Adipocyte (in vitro differentiated cells): ENCODE results near the gene ITPR2.
"Not testable (repeated sequence)": the region's sequence is repeated elsewhere in the genome, so short reads cannot be mapped to it uniquely, and the experiment has no call there.

ENCODE experiments used
- DNase-seq: peaks from one replicate; pipeline ENCODE4 v3.0.0-alpha.2; 2015; ENCODE audit warnings: low read depth
- H3K27me3 ChIP-seq: replicated peaks from 2 replicates; pipeline ENCODE4 v1.7.0; 2013; ENCODE audit warnings: mild to moderate bottlenecking, low read length, moderate library complexity; ENCODE audit not compliant: control insufficient read depth, insufficient read depth
- H3K36me3 ChIP-seq: 2 replicates; pipeline ENCODE4 v1.7.0; 2013; ENCODE audit warnings: low read length, mild to moderate bottlenecking, moderate library complexity; ENCODE audit not compliant: control insufficient read depth, insufficient read depth, severe bottlenecking
- H3K4me1 ChIP-seq: 2 replicates; pipeline ENCODE4 v1.7.0; 2013; ENCODE audit warnings: mild to moderate bottlenecking, low read length, moderate library complexity; ENCODE audit not compliant: control insufficient read depth, insufficient read depth
- H3K4me3 ChIP-seq: 2 replicates; pipeline ENCODE4 v1.7.0; 2013; ENCODE audit warnings: mild to moderate bottlenecking, low read length, moderate library complexity
- H3K9ac ChIP-seq: 2 replicates; pipeline ENCODE4 v1.7.0; 2013; ENCODE audit warnings: mild to moderate bottlenecking, low read length, moderate library complexity
- H3K9me3 ChIP-seq: 2 replicates; pipeline ENCODE4 v1.7.0; 2013; ENCODE audit warnings: mild to moderate bottlenecking, low read length, moderate library complexity; ENCODE audit not compliant: control insufficient read depth

The ITPR2 gene

DNA sequence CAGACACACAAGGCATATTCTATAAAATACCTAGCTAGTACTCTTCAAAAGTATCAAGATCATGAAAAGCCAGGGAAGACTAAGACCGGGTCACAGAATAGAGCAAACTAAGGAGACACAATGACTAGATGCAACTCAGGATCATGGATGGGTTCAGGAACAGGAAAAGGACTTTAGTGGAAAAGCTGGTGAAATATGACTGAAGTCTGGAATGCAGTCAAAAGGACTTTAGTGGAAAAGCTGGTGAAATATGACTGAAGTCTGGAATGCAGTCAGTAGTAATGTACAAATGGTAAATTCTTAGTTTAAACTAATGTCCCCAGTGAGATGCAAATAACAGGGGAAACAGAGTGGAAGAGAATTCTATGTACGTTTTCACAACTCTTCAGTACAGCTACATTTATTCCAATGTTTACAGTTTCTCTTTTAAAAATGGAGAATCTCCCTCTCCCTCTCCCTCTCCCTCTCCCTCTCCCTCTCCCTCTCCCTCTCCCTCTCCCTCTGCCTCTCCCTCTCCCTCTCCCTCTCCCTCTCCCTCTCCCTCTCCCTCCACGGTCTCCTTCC, 49.1 kb downstream of the ITPR2 start:
- not testable (repeated sequence) for H3K9ac ChIP-seq, DNase-seq, H3K4me3 ChIP-seq, H3K9me3 ChIP-seq, H3K27me3 ChIP-seq, H3K36me3 ChIP-seq
- H3K4me1 ChIP-seq = peaks cover 44% of the 10 kb centered on the region

DNA sequence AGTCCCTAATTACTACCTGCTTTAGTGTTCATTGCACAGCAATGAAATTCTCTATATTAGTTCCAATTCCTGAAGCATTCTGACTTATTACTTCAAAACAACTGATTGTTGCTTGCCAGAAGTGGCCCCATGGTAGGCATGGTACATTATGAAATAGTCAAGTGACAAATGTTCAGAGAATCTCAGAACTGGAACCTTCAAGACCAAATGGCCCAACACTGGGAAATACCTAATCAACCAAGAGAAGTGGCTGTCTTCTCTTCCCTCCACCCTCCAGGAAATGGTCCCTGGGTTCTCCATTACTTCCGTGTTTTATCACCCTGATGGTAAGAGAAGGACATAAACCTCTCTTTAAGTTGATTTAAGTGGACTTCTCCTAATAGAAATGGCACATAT, 49.9 kb downstream of the ITPR2 start:
- no peak for DNase-seq
- no peaks in the 10 kb centered on the region for H3K27me3 ChIP-seq
- no peak overlapping the region for H3K9ac ChIP-seq
- no peaks in the 10 kb centered on the region for H3K36me3 ChIP-seq
- peak overlapping the region; percentile 45 for H3K4me3 ChIP-seq
- no peaks in the 10 kb centered on the region for H3K9me3 ChIP-seq
- H3K4me1 ChIP-seq = peaks cover 37% of the 10 kb centered on the region

DNA sequence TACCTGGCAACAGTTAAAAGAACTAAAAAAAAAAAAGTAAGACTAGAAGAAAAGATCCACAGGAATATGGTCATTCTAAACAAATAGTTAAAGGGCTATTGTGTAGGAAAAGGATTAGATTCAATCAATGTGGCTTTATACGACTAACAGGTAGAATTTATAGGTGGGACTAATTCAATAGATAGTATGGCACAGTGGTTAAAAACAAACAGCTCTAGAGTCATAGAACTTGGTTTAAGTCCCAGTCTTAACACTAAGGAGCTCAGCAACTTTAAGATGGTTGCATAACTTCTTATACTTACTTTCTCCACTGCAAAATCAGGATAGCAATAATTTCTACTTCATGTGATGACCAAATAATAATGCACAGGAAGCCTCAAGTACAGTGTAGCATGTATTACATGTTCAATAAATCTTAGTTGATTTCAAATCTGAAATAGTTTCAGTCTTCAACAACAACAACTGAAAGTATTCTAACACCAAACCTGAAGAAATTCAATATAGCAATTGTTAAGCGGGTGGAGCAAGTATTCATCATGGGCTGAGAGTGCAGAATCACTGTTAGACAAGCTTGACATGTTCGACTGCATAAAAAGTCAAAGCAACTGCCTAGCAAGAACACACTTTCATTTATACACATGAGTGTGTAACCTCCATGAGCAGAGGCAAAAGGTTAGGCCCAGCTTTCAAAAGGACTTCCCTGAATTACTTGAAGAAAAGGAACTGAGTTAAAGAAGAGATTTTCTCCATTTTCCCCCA, 50.4 kb downstream of the ITPR2 start:
- peaks cover 4% of the 10 kb centered on the region for H3K9me3 ChIP-seq
- no peak overlapping the region for H3K9ac ChIP-seq
- peaks cover 34% of the 10 kb centered on the region for H3K4me1 ChIP-seq
- H3K36me3 ChIP-seq = no peaks in the 10 kb centered on the region
- H3K4me3 ChIP-seq = peak overlapping the region; percentile 45
- H3K27me3 ChIP-seq = no peaks in the 10 kb centered on the region
- no peak for DNase-seq

DNA sequence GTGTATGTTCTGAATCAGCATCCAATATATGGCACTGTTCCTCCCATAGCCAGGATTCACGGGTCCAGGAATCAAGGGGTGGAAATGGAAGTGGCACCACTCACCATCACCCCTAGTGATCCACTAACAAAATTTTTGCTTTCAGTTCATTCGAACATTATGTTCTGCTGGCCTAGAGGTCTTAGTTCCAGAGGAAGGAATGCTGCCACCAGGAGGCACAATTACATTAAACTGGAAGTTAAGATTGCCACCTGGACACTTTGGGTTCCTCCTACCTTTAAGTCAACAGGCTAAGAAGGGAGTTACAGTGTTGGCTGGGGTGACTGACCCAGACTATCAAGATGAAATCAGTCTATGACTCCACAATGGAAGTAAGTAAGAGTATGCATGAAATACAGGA, 52.3 kb downstream of the ITPR2 start:
- not testable (repeated sequence) for H3K36me3 ChIP-seq, H3K4me3 ChIP-seq, H3K9ac ChIP-seq, H3K27me3 ChIP-seq, DNase-seq
- H3K9me3 ChIP-seq = peaks cover 18% of the 10 kb centered on the region
- peaks cover 21% of the 10 kb centered on the region for H3K4me1 ChIP-seq

DNA sequence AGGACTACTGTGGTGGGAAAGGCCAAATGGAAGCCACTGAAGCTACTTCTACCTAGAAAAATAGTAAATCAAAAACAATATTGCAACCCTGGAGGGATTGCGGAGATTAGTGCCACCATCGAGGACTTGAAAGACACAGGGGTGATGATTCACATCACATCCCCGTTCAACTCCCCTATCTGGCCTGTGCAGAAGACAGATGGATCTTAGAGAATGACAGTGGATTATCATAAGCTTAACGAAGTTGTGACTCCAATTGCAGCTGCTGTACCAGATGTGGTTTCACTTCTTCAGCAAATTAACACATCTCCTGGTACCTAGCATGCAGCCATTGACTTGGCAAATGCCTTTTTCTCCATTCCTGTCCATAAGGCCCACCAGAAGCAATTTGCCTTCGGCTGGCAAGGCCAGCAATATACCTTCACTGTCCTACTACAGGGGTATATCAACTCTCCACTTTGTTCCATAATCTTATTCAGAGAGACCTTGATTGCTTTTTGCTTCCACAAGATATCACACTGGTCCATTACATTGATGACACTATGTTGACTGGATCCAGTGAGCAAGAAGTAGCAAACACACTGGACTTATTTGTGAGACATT, 54.7 kb downstream of the ITPR2 start:
- not testable (repeated sequence) for H3K9ac ChIP-seq, H3K36me3 ChIP-seq, DNase-seq, H3K27me3 ChIP-seq, H3K4me3 ChIP-seq
- Histone ChIP-seq H3K9me3 (peaks cover 18% of the 10 kb centered on the region), H3K4me1 (peaks cover 13% of the 10 kb centered on the region)

DNA sequence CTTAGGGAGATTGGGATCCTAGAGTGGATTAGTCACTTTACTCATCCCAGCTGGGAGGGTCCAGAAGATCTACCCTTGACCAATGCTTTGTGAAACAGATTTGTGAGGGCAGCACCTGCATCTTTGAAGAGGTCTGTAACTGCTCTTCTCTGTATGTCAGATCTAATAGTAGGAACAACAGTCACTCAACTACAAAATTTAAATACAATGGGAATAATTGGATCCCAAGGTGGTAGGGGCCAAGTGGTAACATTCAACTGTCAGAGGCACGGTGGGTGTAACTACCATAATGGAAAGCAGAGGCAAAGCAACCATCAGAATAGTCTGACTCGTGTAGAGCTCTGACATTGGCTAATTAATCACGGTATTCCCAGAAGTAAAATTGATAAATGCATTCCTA, 55.8 kb downstream of the ITPR2 start:
- Histone ChIP-seq H3K9me3 (peaks cover 18% of the 10 kb centered on the region), H3K9ac (no peak overlapping the region), H3K36me3 (no peaks in the 10 kb centered on the region), H3K4me1 (peaks cover 3% of the 10 kb centered on the region), H3K27me3 (no peaks in the 10 kb centered on the region), H3K4me3 (peak overlapping the region; percentile 32)
- DNase-seq = no peak

DNA sequence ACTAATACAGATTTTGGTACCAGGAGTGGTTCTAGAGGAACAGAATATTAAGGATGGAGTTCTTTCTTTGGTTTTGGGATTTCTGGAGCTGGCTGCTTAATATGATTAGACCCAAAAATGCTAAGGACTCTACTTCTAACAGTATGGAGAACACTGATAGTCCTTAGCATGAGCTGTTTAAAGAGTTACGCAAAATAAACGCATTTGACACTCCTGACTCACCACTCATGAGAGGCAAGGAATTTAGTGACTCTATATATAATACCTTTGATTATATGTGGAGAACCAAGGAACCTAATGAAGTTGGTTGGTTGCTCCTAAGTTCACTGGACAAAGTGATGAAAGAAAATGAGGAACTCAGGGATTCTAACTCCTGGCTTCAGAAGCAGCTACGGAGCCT, 57.0 kb downstream of the ITPR2 start:
- peaks cover 18% of the 10 kb centered on the region for H3K9me3 ChIP-seq
- not testable (repeated sequence) for H3K4me3 ChIP-seq, H3K27me3 ChIP-seq, H3K4me1 ChIP-seq, H3K36me3 ChIP-seq, H3K9ac ChIP-seq, DNase-seq

DNA sequence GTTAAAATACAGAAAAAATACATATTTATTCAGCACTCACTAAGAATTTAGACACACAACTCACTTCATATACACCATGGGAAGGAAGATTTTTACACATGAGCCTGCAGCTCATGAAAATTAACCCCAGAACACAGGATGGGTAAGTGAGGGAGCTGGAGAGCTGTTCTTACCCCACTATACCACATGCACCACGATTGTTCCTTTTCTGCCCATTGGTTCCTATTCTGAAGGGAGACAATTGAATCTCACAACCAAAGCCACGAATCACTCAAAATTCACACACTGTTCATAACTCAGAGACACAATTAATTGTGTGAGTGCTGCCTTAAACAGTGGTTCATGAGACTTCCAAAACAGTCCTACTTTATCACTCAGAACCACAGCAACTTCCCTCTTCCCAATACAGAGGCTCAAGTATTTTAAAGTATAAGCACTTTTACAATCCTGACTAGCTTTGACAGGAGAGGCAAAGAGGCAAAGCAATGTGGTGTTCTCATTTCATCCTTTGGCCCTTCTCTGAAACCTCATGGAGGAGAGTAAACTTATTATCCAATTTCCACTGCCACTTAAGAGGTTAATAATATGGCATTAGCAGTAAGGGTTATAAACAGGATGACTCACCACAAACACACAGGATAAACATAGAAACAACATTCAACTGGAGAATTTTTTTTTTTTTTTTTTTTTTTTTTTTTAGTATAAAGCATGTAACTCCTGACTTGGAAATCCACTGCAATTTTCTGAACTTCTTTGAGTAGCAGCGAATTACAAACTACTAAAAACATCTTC, 59.5 kb downstream of the ITPR2 start:
- DNase-seq = no peak
- no peaks in the 10 kb centered on the region for H3K27me3 ChIP-seq
- H3K36me3 ChIP-seq = no peaks in the 10 kb centered on the region
- H3K4me1 ChIP-seq = no peaks in the 10 kb centered on the region
- H3K9me3 ChIP-seq = peaks cover 18% of the 10 kb centered on the region
- no peak overlapping the region for H3K9ac ChIP-seq
- H3K4me3 ChIP-seq = no peak overlapping the region

DNA sequence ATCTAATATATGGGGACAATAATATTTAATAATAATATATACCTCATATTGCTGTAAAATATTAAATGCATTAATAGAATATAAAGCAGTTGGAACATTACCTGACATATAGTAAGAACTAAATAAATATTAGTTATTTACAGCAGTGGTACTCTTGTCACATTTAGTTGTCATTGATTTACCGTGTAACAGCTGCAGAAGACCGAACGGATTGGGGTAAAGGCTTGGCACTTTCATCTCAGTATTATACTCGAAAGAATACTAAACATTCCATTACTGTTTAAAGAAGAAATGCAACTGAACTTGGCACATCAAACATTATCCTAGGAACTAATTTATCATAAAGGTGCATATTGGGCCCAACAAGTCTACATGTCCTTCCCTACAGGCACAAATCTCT, 61.1 kb downstream of the ITPR2 start:
- Histone ChIP-seq H3K4me3 (no peak overlapping the region), H3K36me3 (no peaks in the 10 kb centered on the region), H3K4me1 (no peaks in the 10 kb centered on the region), H3K27me3 (no peaks in the 10 kb centered on the region), H3K9ac (no peak overlapping the region), H3K9me3 (peaks cover 7% of the 10 kb centered on the region)
- DNase-seq = no peak

DNA sequence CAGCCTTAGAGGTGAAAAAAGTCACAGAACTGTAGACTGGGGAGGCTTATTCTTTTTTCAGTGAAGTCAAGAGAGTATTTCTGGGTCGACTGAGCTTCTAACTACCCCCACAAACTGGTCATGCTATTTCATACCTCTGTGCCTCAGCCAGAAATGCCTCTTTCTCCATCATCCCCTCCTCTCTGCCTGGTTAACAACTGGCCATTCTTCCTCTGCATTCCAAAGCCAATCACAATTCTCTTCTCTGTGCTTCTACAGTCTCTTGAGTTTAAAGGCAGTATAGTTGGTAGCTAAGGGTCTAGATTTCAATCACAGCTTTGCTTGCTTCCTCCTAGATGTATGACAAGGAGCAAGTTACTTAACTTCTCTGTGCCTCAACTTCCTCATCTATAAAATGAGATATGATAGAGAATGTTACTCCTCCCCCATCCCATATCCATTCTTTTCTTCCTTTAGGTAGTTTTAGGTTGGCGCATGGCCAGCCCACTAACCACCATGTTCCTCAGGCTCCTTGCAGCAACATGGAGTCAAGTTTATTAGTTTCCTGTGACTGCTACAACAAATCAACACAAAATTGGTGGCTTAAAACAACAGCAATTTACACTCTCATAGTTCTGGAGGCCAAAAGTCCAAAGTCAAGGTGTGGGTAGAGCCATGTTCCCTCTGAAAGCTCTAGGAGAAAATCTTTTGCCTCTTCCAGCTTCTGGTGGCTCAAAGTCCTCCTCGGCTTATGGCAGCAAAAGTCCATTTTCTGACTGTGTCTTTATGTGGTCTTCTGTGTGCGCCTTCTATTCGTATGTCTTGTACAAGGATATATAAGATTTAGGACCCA, 62.5 kb downstream of the ITPR2 start:
- no peaks in the 10 kb centered on the region for H3K27me3 ChIP-seq
- no peak for DNase-seq
- no peak overlapping the region for H3K9ac ChIP-seq
- H3K9me3 ChIP-seq = no peaks in the 10 kb centered on the region
- H3K36me3 ChIP-seq = no peaks in the 10 kb centered on the region
- no peaks in the 10 kb centered on the region for H3K4me1 ChIP-seq
- H3K4me3 ChIP-seq = no peak overlapping the region
